ENCODE results near the gene NRXN3.

The NRXN3 gene

DNA sequence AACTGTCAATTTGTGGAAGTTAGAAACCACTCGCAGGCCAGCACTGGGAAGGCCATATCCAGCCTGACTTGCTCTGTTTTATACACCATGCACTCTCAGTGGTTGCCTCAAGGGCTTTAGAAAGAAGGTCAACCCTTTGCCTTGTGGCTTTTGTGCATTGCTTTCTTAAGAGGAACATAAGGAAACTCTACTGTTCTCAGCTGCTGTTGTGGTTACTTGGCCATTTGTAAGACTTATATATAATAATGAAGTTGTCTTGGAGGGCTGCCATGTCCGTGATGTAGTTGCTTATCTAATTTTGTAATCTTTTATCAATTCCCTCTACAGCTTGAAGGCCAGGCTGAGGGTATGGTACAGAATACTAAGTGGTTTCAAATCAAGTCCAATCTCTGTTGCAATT is 1403.3 kb downstream of the NRXN3 start:
- no peak for DNase-seq (ENCODE audit: low read depth in 2 of 2)

DNA sequence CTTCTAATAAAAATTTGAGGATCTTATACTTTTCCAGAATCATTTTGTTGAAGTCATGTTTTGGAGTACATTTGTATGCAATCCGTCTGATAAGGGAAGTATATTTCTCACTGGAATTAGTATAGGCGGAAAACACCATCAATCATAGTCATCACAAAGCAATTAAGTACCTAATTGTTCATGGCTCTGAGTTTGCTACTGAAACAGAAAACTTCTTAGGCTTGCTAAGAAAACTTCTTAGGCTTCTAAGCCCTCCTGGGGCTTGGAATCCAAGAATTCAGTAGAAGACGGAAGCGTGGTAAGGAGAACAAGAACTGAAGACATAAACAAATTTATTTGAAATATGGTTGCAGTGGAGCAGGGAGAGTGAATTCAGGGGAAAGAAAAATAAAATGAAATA is 1404.9 kb downstream of the NRXN3 start:
- no peak for DNase-seq (ENCODE audit: low read depth in 2 of 2)

DNA sequence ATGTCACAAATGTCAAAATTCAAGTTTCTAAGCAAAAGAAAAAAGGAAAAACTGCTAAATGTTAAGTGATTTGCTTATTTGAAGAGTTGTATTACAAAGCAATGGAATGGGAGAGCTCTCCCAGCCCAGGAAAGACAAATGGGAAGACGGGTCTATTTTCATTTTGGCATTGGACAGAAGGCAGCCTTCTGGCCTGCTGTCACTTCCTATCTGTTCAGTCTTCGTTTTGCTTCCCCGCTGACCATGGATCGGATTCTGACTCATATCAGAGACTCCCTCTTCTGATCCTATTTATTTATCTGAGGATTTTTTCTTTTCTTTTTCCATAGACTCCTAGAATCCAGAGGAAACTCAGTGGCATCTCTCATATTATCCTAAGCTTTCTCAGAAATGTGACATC is 1406.3 kb downstream of the NRXN3 start:
- no peak for DNase-seq (ENCODE audit: low read depth in 2 of 2)

DNA sequence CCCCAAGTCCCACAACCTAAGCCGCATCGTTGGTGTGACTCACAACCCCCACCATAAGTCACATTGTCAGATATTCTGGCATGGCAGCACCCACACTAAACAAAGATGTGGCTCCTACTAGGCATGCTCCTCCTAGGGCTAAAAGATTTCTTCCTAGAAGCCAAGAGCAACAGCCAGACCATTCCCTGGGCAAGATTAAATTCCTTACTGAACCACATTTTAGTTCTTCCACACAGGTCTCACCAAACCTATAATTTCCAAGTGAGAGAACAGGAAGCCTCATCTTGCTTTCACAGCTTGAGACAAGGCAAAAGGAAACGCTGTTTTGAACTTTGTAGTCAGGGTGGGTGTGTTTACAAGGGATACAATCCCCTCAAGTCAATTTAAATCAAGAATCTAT is 1408.3 kb downstream of the NRXN3 start:
- no peak for DNase-seq (ENCODE audit: low read depth in 2 of 2)

DNA sequence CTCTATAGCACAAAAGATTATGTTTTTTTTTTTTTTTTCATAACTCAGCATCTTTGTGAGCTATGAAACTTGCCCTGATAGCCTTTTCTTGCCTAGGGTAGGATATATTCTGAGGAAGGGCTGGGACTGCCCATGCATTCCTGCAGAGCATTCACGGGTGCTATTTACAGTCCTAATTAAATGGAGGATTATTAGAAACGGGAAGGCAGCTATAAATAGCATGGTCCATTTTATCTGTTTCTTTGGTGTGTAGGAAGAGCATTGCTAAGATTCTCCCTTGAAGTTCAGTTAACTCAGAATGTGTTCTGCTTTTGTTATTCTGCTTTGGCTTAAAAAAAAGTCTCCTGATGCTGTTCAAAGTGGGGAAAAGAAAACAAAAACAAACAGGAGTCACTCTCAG is 1410.2 kb downstream of the NRXN3 start:
- no peak for DNase-seq (ENCODE audit: low read depth in 2 of 2)

DNA sequence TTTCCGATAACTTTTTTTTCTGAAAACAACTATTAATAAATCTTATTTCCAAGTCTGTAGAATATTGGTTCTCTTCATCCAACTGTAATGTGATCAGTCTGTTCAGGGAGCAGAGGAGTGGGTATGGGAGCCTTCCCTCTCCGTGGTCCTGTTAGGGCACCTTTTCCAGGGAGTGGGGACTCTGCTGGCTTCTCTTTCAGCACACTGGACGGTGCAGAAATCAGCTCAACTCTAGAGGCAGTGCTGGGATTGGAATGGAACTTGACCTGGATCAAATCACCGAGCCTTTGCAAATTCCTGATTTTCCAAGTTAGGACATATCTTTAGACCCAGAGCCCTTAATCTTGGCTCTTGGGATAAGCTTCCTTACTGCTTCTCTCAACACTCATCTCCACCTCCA is 1410.7 kb downstream of the NRXN3 start:
- DNase-seq (ENCODE audit: low read depth in 2 of 2) = no peak

DNA sequence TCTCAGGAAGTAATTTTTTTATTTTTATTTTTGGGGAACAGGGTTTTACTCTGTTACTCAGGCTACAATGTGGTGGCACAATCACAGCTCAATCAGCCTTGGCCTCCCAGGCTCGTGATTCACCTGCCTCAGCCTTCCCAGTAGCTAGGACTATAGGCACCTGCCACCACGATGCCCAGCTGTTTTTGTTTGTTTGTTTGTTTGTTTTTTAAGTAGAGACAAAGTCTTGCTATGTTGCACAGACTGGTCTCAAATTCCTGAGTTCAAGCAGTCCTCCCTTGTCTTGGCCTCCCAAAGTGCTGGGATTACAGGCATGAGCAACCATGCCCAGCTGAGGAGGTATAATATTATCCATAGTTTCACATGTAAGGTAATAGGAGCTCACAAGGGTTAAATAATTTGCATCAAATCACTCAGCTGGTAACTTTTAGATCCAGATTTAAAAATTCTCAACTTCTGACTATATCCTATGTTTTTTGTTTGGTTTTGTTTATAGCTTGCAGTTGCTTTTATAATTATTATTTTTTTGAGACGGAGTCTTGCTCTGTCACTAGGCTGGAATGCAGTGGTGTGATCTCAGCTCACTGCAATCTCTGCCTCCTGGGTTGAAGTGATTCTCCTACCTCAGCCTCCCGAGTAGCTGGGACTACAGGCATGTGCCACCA is 1411.9 kb downstream of the NRXN3 start:
- no peak for DNase-seq (ENCODE audit: low read depth in 2 of 2)

DNA sequence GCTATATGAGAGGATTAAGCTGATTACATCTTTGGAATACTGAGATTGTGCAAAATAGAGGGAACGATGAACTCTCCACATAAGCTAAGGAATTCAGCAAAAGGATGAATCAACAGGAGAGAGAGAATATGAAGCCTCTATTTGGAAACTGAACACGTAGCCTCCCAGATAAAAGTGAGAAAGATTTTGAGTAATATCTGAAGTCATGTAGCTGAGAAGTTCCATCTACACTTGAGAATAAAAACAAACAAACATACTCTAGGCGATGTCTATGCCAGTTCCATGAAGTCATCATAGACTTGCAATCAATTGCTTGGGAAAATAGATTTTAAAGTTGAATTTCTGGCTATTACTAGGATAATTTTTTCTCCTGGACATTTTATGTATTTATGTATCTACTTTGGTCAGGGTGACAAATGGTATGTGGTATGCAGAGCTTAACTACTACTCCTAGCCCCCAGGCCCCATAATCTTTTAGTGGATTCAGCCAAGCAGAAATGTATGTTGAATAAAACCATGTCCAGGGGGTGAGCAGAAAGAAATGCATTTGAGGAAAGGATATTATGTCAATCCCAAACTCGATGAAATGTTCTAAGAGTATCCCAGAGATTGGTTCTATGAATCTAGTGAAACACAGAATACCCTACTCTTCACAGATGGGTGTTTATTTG is 1413.7 kb downstream of the NRXN3 start:
- no peak for DNase-seq (ENCODE audit: low read depth in 2 of 2)

DNA sequence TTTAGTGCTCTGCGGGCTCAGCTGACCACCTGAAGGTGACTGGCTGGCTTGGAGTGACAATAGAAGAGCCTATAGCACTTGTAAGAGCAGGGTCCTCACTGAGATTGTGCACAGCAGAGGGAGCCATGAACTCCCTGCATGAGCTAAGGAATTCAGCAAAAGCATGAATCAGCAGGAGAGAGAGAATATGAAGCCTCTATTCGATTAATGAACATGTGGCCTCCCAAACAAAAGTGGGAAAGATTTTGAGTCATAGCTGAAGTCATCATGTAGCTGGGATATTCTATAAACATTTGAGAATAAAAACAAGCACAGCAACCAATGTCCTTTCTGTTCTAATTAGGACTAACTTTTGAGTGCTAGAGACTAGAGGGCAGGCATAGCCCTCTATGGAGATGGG is 1414.5 kb downstream of the NRXN3 start:
- DNase-seq (ENCODE audit: low read depth in 2 of 2) = no peak

DNA sequence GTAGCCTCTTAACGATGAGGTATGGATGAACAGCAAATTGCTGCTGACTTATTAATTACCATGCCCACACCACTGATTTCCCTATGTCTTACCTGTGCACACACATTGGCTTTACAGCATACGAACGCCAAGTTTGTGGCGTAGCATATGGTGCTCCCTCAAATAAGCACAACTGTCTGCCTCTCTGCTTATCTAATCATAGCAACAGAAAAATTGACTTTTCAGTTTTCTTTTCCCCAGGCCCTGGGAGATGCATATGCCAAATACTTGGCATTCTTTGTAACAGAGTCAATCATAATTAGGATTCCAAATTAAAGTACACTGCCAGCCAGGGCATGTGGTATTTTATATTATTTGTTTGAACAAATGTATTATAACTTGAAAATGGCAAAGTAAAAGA is 1415.7 kb downstream of the NRXN3 start:
- DNase-seq (ENCODE audit: low read depth in 2 of 2) = no peak

DNA sequence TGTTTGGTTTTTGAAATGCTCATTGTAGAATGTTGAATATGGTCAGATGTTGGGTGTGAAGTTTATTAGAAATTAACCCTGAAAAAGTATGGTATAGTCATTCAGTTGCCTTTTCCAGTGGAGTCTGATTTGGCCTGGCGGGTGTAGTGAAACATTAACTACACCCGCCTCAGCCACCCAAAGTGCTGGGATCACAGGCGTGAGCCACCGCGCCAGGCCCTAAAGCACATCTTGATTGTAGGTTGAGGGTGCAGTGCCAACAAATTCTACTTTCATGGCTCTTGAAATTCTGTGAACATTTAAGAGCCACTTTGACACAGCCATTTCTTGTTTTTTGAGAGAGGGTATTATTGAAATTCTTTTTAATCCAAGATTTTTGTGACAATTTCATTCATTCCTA is 1416.2 kb downstream of the NRXN3 start:
- no peak for DNase-seq (ENCODE audit: low read depth in 2 of 2)

DNA sequence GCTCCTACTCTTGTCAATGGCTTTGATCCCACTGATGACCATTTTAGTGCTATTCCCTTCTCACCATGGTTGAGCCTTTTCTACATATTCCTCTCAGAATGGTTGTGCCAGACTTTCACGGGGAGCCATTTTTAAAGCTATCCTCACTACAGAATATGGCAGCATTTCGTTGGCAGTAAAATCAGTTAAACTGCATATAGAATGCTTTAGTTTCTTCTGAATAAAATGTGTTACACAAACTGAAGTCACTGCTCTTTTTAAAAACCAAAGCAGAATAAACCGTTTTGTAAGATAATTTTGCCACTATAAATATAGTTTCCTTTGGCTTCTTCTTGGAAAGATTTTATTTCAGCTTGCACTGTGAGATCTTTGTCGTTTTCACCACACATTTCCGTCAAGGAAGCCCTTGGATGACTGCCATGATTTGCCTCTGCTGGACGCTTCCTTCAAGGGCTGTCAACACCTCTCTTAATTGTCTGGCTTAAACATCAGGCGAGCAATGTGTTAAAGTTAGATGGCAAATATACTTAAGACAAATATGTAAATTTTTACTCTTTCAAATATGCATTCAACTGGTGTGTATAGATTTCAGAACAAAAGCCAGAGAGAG is 1416.9 kb downstream of the NRXN3 start:
- DNase-seq (ENCODE audit: low read depth in 2 of 2) = no peak

DNA sequence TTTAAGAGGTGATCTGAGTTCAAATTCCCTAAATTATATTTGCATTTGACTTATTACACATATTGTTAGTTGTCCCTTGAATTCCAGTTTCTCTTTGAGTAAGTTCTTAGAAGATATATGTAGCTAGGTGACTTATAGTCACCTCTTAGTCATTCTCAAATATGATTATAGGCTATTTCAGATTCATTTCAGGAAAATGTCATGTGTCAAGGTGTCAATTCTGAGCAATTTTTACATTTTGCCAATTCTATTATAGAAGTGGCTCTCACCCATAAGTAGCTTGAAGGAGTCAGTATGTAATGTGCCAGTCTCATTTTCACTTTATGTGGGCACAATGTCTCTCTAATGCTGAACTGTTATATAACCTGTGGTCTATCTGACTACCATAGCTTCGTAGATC is 1417.7 kb downstream of the NRXN3 start:
- no peak for DNase-seq (ENCODE audit: low read depth in 2 of 2)

DNA sequence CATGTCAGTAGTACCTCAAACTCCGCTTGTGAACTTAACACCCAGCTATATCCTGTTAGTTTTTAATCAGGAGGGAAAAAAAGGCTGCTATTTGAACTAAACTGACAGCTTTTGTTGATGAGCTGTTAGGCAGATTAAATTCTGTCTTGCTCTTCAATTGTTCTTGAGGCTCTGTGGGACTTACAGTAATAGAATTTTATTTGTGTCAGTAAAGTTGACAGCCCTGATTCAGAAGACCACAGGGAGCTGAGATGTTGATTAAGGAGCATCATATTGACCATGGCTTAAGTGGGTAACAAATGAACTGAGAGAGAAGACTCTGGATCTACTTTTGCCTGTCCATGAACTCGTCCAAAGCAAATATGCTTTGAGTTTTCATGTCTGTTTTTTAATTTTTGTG is 1418.2 kb downstream of the NRXN3 start:
- DNase-seq (ENCODE audit: low read depth in 2 of 2) = no peak

DNA sequence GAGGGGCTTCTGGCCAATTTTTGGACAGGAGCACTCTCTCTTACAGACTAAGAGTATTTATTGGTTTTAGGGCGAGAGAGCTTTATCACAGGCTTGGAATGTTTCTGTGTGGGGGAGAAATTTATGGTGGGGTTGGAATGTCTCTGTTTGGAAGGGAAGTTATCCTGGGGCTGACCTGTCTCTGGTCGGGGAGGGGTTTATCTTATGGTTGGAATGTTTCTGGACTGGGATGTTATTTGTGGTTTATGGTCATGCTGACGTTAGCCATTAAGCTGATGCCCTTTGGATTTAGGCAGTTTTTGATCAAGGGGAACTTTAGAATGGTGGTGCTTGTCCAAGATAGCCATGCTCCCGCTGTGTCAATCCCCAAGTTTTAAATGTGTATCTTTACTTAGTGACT is 1426.4 kb downstream of the NRXN3 start:
- no peak for DNase-seq (ENCODE audit: low read depth in 2 of 2)

DNA sequence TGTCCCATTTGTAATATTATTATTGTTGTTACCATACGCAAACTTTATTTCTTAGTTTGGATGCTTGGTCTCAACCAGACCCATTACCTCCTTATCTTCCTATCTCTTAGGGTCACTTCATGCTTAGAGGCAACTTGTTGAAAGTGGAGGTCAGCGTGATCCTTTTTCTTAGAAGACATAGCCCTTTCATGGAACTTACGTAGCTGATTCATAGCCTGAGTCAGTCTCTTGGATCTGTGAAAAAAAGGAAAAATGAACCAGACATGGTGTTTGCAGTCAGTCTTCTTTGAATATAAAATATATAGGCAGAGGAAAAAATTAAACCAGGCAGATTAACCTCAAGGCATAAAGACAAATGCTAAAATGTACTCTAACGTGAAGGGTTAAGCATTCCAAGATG is 1427.4 kb downstream of the NRXN3 start:
- DNase-seq (ENCODE audit: low read depth in 2 of 2) = no peak

DNA sequence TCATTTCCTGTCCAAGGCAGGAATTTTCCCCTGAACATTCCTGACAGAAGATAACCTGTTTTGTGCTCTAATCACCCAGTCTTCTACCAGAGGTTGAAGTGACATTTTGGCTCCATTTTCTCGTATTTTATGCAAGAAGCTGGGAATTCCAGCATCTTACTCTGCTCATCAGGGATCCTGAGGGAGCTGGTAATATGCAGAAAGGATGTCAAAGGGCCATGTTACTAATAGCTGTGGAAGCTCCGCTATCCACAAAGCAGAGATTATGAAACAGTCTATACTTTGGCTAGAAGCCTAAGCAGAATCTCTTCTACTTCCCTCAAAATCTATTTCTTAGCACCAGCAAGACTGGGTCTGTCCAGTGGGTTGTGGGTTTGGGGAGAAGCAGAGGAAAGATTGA is 1428.2 kb downstream of the NRXN3 start:
- no peak for DNase-seq (ENCODE audit: low read depth in 2 of 2)

DNA sequence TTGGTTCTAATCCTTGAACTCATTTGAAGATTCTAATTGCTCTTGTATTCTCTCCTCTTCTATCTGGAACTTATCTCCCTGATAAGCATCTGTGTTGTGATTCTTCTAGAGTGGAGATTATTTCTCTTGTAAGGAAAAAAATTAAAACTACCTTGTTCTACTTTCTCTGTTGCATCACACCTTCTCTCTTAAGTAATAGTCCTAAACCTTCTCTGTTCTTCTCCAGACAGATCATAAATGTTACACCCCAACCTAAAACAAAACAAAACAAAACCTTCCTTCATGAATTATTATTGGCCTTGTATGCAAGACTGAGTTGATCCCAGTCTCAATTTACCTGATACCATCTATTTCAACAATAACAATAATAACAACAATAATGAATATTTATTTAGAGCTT is 1429.1 kb downstream of the NRXN3 start:
- DNase-seq (ENCODE audit: low read depth in 2 of 2) = no peak

DNA sequence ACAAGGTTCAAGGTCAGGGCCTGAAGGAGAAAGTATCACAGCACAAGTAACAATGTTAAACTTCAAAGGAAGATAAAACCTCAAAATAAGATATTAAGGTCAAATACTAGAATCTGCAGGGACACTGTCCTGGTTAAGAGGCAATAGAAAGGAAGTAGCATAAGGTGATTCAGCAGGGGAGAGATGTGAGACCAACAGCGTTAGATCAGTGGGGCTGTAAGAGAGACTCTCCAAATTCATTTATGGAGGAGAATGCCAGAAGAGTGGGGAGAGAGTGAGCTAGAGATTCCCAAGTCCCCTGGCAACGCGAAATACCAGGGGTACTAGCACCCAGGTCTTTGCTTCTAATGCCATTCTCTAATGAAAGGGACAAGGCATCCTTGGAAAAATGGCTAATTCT is 1430.2 kb downstream of the NRXN3 start:
- DNase-seq (ENCODE audit: low read depth in 2 of 2) = no peak

DNA sequence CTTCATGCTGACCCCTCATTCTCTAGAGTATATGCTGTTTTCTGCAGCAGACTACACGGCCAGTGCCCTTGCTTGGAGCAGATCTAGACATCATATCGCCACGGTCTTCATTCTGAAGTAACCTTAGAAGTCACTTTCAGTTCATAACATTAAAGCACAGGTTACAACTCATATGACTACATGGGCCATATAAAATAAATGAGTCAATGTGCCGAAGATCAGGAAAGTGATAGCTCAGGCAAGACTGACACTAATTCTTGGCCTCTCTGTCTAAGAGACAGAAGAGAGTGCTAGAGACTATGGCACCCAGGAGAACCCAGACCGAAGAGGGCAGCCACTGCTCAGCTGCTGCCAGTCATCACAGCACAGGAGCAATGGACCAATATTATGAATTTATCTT is 1431.4 kb downstream of the NRXN3 start:
- DNase-seq (ENCODE audit: low read depth in 2 of 2) = no peak

DNA sequence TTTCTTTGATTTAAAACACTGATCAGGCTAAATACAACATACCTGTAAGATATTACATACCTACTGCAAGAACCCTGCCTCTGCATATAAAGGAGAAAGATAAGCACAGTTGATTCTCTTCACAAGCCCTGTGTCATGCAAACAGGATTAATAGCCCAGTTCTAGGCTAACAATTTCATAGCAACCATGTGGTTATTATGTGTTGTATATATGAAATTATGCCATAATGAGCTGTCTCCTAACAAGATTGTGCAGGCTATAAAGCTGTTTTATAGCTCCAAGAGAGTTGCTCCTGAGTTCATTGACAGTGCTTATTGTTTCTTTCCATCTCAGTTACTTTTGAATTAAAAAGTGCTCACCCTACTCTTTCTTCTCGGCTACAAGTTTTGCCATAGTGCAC is 1431.9 kb downstream of the NRXN3 start:
- DNase-seq (ENCODE audit: low read depth in 2 of 2) = no peak

DNA sequence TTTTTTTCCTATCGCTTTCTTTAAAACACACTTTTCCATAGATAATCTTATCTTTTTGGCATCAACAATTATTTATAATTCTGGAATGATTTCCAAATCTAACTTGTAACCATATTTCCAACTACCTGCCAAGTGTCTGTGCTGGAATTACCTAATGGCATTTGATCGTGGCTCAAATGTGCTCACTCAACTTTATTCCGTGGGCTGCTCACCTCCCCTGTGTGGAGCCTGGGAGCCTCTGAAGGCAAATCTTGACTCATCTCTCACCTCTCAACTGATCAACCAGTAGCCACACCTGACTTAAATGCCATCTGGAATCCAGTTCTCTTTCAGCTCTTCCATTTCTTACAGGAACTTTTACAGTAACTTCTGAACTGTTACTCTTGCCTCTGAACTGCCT is 1432.6 kb downstream of the NRXN3 start:
- DNase-seq (ENCODE audit: low read depth in 2 of 2) = no peak

DNA sequence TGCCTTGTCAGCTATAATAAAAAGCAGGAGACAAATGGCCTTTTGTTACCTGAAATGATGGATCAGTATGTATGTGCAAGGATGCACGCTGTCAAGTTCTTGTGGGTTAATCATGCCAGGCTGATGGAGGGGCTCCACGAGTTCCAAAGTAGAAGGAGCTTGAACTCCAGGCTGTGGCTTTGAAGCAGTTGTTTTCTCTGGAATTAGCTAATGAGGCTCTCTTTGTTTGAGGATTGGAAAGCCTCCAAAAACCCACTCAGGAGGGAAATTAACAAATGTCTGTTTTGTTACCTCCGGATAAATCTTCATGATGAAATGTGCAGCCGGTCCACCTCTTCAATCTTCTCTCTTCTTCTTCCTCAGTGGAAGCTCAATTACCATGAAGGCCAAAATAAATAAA is 1435.7 kb downstream of the NRXN3 start:
- no peak for DNase-seq (ENCODE audit: low read depth in 2 of 2)

DNA sequence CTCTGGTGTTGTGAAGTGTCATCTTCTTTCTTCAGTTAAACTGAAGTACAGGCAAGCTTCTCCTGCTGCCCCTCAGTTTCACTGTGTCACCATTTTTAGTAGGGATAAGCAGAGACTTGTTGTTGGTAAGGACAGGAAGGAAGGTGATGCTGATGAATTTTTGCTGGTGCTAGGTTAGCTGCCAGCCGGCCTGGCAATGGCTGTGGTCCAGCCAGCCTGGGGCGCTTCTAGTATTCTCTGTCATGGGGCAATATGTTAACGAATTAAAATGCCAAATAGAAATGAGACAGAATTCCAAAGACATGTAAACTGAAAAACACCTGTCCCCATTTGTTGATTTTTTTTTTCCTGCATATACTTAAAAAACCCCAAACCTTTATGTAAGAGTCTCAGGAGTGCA is 1438.3 kb downstream of the NRXN3 start:
- no peak for DNase-seq (ENCODE audit: low read depth in 2 of 2)
